ENCODE data around the gene DUSP6.

Gene DUSP6

GRCh38 chr12:89352492-89353187 is at the start of gene DUSP6:
Gene DUSP6, minus strand, starts transcription at chr12:89352501. Its CDS starts 462 bp downstream, at chr12:89352039.
- TF ChIP-seq CTCF (IDR thresholded peaks at IDR 0.05; ENCODE audit: insufficient read depth, low read depth, low read length, missing control alignments): no peak
- DNase-seq (ENCODE audit: low read depth): peak; percentile 54
- H3K4me3 ChIP-seq (ENCODE audit: low read depth, low read length): peak within 1 kb of the TSS; percentile 49

- DNase-seq (ENCODE audit: low read depth): no peak
- no peak for TF ChIP-seq CTCF (IDR thresholded peaks at IDR 0.05; ENCODE audit: insufficient read depth, low read depth, low read length, missing control alignments)
- no peak overlapping the region for H3K4me3 ChIP-seq (ENCODE audit: low read depth, low read length)
Measured at GRCh38 chr12:89401433-89402058, 49.2 kb upstream of the DUSP6 start.

- no peak for TF ChIP-seq CTCF (IDR thresholded peaks at IDR 0.05; ENCODE audit: insufficient read depth, low read depth, low read length, missing control alignments)
- H3K4me3 ChIP-seq (ENCODE audit: low read depth, low read length): no peak overlapping the region
- DNase-seq (ENCODE audit: low read depth): no peak
Measured at GRCh38 chr12:89400415-89400814, 48.1 kb upstream of the DUSP6 start.

- TF ChIP-seq CTCF (IDR thresholded peaks at IDR 0.05; ENCODE audit: insufficient read depth, low read depth, low read length, missing control alignments): no peak
- H3K4me3 ChIP-seq (ENCODE audit: low read depth, low read length): no peak overlapping the region
- DNase-seq (ENCODE audit: low read depth): no peak
Measured at GRCh38 chr12:89395712-89396111, 43.4 kb upstream of the DUSP6 start.

- TF ChIP-seq CTCF (IDR thresholded peaks at IDR 0.05; ENCODE audit: insufficient read depth, low read depth, low read length, missing control alignments): no peak
- no peak overlapping the region for H3K4me3 ChIP-seq (ENCODE audit: low read depth, low read length)
- no peak for DNase-seq (ENCODE audit: low read depth)
Measured at GRCh38 chr12:89393551-89394121, 41.3 kb upstream of the DUSP6 start.

GRCh38 chr12:89392391-89392790 is 40.1 kb upstream of the DUSP6 start:
- TF ChIP-seq CTCF (IDR thresholded peaks at IDR 0.05; ENCODE audit: insufficient read depth, low read depth, low read length, missing control alignments): no peak
- DNase-seq (ENCODE audit: low read depth): no peak
- no peak overlapping the region for H3K4me3 ChIP-seq (ENCODE audit: low read depth, low read length)

All from GM12865 (cell line).